Body of pancreas (tissue), 4 donors: ENCODE data around the gene C3orf52. TPM values are rescaled to one million over a fixed set of nuclear protein-coding genes. Genes with fewer than 3 reads are reported as not detected.

ENCODE experiments used
- ATAC-seq: fragments of 150-250 bp; one replicate; pipeline ENCODE4 v1.9.1; 2016
- DNase-seq, 4 donors: peaks; one replicate each; pipeline ENCODE4 v3.0.0-alpha.2; 2019
- H3K27ac ChIP-seq, 4 donors: fragments of 200-600 bp; sonication (generic); 1 replicate in 3 of 4; 2 replicates in 1 of 4; pipeline versions ENCODE4 v1.5.1 to v1.6.1; 2016 to 2019; ENCODE audit warnings: mild to moderate bottlenecking in 1 of 4, mixed read lengths in 1 of 4, moderate library complexity in 1 of 4
- H3K27me3 ChIP-seq, 2 donors: fragments of 200-600 bp; sonication (generic); one replicate each; pipeline ENCODE4 v1.6.0; 2016; ENCODE audit warnings: mild to moderate bottlenecking in 1 of 2
- H3K36me3 ChIP-seq, 2 donors: fragments of 200-600 bp; sonication (generic); replicated peaks in 1 of 2; 2 replicates each; pipeline ENCODE4 v1.5.1; 2016; ENCODE audit warnings: low read depth in 2 of 2; ENCODE audit not compliant: insufficient read depth in 1 of 2
- H3K4me1 ChIP-seq: fragments of 200-600 bp; sonication (generic); one replicate; pipeline ENCODE4 v1.6.0; 2016
- H3K4me3 ChIP-seq, 2 donors: fragments of 200-600 bp; sonication (generic); 1 replicate in 1 of 2; 2 replicates in 1 of 2; pipeline ENCODE4 v1.5.1; 2016 to 2019
- H3K9me3 ChIP-seq, 3 donors: fragments of 200-600 bp; sonication (generic); 1 replicate in 2 of 3; 2 replicates in 1 of 3; pipeline ENCODE4 v1.5.1; 2016
- POLR2A ChIP-seq, 3 donors: fragments of 450-650 bp; IDR thresholded peaks; one replicate each; pipeline ENCODE4 v1.6.1; 2016; ENCODE audit warnings: antibody characterized with exemption in 3 of 3, mild to moderate bottlenecking in 2 of 3
- WGBS, 2 donors: methylation state at CpG; one replicate each; pipeline ENCODE4 v1.1.5; 2017; 5-methylcytosine and 5-hydroxymethylcytosine counted together
- intact Hi-C: fragments of 100-400 bp; cut with DNase I; formaldehyde crosslinking; loops from one replicate; pipeline ENCODE4 v1.15.1; 2023
- total RNA-seq, 2 donors: library from RNA; depleted of rRNA; stranded (reverse); fragments of >200 nt; gene quantifications; one replicate each; pipeline ENCODE4 v1.1.0, GENCODE V29; 2016
- TF ChIP-seq, protein P1 (sequence below), 7 experiments: fragments of 450-650 bp in 4 of 7; fragments of 200-600 bp in 3 of 7; sonication (generic) in 3 of 7; IDR thresholded peaks; one replicate each; pipeline ENCODE4 v1.5.1; 2016 to 2019; ENCODE audit warnings: antibody characterized with exemption in 7 of 7

The C3orf52 gene
- total RNA-seq, 2 donors from 2014 or later: 71.2 to 129 TPM

DNA sequence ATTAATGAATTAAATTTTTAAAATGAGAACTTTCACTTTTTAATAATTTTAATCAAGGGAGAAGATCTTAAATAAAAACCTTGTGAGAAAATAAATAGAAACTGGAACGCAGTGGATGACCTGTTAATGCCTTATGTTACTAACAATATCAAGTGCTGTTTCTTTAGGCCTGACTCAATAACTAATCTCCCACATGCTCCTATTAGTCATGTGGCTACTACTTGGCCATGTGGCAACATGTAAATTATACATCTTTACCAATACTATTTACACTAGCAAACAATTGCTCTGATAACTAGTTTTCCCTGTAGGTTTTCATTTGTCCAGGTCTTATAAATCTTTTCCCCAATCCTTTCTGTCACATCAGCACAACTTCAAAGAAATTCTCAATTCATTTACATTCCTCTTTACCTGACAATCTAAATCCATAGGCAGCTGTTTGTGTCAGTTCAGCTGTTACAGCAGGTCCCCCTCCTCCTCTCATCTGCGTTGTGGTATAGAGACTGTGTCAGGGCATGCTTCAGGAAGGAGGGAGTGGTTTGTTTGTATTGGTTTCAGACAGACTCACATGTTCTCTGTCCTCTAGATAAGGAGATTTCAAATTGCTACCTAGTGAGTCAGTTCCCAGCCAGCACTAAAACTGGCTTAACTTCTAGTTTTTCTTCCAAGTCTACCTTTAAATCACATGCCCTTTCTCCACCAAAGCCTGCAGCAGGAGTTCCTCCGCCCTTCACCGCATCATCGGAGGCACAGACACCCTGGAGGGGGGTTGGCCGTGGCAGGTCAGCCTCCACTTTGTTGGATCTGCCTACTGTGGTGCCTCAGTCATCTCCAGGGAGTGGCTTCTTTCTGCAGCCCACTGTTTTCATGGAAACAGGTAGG lies 11.3 kb upstream of the C3orf52 start:
- TF ChIP-seq, protein P1, sequence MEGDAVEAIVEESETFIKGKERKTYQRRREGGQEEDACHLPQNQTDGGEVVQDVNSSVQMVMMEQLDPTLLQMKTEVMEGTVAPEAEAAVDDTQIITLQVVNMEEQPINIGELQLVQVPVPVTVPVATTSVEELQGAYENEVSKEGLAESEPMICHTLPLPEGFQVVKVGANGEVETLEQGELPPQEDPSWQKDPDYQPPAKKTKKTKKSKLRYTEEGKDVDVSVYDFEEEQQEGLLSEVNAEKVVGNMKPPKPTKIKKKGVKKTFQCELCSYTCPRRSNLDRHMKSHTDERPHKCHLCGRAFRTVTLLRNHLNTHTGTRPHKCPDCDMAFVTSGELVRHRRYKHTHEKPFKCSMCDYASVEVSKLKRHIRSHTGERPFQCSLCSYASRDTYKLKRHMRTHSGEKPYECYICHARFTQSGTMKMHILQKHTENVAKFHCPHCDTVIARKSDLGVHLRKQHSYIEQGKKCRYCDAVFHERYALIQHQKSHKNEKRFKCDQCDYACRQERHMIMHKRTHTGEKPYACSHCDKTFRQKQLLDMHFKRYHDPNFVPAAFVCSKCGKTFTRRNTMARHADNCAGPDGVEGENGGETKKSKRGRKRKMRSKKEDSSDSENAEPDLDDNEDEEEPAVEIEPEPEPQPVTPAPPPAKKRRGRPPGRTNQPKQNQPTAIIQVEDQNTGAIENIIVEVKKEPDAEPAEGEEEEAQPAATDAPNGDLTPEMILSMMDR (IDR thresholded peaks at IDR 0.05): no peak
- peak in 2 of 3 donors; percentile 23 to 40 for TF ChIP-seq POLR2A (IDR thresholded peaks at IDR 0.05)
- peak; percentile 99 for ATAC-seq
- Histone ChIP-seq H3K36me3 (no peaks in the 10 kb centered on the region), H3K9me3 (no peaks in the 10 kb centered on the region), H3K4me1 (peaks cover 20% of the 10 kb centered on the region), H3K27ac (peak overlapping the region; percentile 61 to 84 (median 76)), H3K27me3 (no peaks in the 10 kb centered on the region), H3K4me3 (no peak overlapping the region)
- intact Hi-C loops: no loop called here
- 8 to 11% methylated on average over 6 of the region's 6 CpGs for WGBS, 2 donors
- peak; percentile 61 to 81 (median 65) for DNase-seq

DNA sequence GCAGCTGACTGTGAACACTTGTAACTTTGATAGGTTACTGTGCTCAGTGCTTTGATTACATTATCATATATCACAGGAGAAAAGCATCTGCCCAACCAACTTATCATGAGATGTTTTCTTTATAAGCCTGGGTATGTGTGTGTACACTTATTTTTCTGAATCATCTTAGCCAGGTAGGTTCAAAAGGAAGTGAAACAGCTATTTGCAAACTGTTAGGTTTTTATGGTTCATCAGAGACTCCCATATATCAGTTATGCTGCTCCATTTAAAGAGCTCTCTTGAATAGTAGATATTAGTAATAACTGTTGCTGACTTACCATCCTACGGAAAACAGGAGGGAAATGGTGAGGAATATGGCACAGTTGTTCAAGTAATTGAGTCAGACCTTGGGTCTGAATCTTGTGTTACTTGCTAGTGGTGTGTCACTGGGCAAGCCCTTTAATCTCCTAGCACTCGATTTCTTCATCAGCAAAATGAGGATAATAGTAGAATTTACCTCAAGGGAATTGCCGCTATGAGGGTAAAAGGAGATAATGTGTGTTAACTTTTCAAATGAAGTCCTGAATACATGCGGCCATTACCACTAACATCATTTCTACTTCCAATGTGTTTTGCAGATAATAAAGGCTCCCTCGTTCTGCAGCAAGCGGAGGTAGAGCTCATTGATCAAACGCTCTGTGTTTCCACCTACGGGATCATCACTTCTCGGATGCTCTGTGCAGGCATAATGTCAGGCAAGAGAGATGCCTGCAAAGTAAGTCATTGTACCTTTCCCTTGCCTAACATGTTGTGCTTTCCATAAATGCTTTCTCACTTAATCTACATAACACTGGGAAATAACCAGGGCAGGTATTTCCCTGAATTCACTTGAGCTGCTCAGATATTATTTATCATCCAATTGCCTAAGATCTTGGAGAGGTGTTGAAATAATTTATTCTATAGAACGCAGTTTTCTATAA lies 7.8 kb upstream of the C3orf52 start:
- ATAC-seq: no peak
- DNase-seq: no peak
- intact Hi-C loops: no loop called here
- 83% methylated on average over 10 of the region's 10 CpGs for WGBS, 2 donors
- TF ChIP-seq, protein P1 (IDR thresholded peaks at IDR 0.05): no peak
- TF ChIP-seq POLR2A (IDR thresholded peaks at IDR 0.05): no peak
- no peaks in the 10 kb centered on the region for H3K36me3 ChIP-seq
- no peaks in the 10 kb centered on the region for H3K27me3 ChIP-seq
- peaks cover 20% of the 10 kb centered on the region for H3K4me1 ChIP-seq
- no peak overlapping the region for H3K4me3 ChIP-seq
- no peaks in the 10 kb centered on the region for H3K9me3 ChIP-seq
- no peak overlapping the region for H3K27ac ChIP-seq

DNA sequence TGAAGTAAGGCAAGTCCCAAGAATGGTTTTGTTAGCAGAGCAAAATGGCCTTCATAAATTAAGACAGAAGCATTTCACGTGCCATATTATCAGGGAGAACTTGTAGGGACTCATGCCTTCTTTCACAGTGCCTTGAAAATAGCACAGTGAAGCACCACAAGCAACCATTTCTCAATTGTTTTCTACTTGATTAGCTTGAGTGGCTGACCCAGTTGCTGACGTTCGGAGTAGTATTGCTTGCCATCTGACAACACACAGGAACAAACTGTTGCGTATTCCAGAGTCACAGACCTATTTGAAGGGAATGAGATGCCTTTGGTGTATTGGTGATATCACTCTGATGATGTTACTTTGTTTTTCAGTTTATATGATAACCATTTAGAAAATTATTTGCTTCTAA lies 3.0 kb upstream of the C3orf52 start:
- no peak for TF ChIP-seq POLR2A (IDR thresholded peaks at IDR 0.05)
- TF ChIP-seq, protein P1 (IDR thresholded peaks at IDR 0.05): no peak
- Histone ChIP-seq H3K36me3 (no peaks in the 10 kb centered on the region), H3K27me3 (no peaks in the 10 kb centered on the region), H3K4me1 (peaks cover 17% of the 10 kb centered on the region), H3K27ac (no peak overlapping the region), H3K4me3 (no peak overlapping the region), H3K9me3 (no peaks in the 10 kb centered on the region)
- 85 to 87% methylated on average over 4 of the region's 4 CpGs for WGBS, 2 donors
- intact Hi-C loops: no loop called here
- no peak for DNase-seq
- no peak for ATAC-seq

DNA sequence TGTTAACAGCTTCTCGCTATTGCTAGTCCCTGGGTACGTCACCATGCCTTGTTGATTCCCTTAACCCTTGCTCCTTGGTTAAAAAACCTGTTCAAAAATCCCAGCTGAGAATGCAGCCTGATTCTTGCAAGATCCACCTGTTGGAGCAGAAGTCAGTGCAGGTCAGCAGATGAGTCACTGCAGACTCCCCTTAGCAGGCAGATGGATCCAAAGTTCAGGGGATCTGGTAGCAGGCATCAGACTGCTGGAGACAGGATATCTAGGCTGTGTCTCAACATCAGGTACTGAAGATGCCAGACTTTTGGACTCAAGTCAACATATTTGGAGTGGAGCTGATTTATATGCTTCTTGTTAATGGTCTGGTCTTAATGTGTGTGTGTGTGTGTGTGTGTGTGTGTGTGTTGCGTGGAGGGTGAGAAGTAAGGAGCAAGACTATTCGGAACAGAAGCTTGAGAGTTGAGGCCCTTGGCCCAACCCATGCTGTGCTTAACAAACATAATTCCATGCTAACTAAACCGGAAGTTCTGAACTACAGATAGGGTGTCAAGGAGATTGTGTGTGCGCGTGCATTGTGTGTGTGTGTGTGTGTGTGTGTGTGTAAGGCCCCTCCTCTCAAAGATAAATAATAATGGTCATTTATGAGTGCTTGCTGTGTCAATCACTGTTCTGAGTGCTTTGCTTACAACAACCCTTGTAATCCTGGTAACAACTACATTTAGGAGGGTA lies 1.0 kb upstream of the C3orf52 start:
- DNase-seq (peak in 1 of 4 donors; percentile 23), ATAC-seq (no peak)
- TF ChIP-seq POLR2A (IDR thresholded peaks at IDR 0.05): no peak
- TF ChIP-seq, protein P1 (IDR thresholded peaks at IDR 0.05): no peak
- Histone ChIP-seq H3K36me3 (no peaks in the 10 kb centered on the region), H3K4me3 (no peak overlapping the region), H3K4me1 (peaks cover 26% of the 10 kb centered on the region), H3K9me3 (no peaks in the 10 kb centered on the region), H3K27me3 (no peaks in the 10 kb centered on the region), H3K27ac (peak overlapping the region in 3 of 4 donors; percentile 87 to 94 (median 91))
- intact Hi-C loops: no loop called here
- WGBS, 2 donors: 66 to 68% methylated on average over 7 of the region's 7 CpGs
